ENCODE measurements around the gene BICC1.

The BICC1 gene

DNA sequence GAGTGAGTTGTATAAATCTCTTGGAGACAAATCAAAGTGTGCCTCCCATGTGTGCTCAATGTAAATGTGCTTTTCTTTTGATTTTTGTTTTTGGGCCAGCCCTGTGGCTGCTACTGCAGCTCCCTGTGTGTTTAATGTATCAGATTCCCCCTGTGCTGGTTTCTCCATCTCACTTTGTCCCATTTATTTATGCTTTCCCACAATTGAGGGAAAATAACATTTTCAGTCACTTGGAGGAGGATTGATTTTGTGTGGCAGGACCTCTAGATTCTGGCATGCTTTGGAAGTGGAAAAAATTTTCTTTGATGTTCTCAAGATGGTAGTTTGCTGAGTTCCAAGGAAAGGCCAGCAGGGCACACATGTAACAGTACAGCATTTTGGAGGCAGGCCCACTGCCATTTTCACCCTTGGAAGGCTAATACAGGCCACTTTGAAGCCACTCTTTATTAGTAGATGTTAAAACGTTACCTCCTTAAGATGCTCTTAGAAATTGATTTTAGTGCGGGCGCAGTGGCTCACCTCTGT lies 323.6 kb downstream of the BICC1 start:
- Histone ChIP-seq H2AFZ (ENCODE audit: low read length, unreplicated experiment) (no peak overlapping the region), H3K4me1 (ENCODE audit: control insufficient read depth, insufficient read depth, low read length, unreplicated experiment) (no peaks in the 10 kb centered on the region), H3K36me3 (ENCODE audit: insufficient read depth, low read length) (no peaks in the 10 kb centered on the region), H3K27ac (ENCODE audit: low read depth, low read length) (no peak overlapping the region), H3K27me3 (ENCODE audit: insufficient read depth, low read length) (no peaks in the 10 kb centered on the region), H3K4me3 (ENCODE audit: low read depth, low read length) (no peak overlapping the region), H3K79me2 (ENCODE audit: control insufficient read depth, insufficient read depth, low read length, unreplicated experiment) (no peaks in the 10 kb centered on the region)

DNA sequence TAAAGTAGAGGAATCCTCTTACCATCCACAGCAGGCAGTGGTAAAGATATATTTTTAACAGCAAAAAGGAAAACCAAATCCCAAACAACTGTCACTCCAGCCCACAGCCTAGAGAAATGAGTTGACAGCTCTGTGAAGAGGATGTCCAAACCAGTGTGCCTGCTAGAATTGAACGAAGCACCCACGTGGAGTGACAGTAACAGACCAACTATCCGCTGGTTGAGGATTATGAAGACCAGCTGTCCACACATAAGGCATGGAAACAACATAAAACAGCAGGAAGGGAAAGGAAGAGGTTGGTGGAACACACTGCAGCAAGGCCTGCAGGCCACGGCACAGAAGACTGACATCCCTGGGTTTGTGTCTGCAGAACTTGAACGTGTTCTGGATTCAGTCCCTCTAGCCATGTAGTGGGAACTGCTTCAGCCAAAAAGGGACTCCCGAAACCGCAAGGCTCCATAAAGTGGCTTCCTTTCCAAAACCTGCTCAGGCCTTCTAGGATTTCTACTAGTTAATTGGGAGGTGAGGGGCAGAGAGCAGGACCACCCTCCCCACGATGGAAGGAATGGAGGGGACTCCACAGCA lies 324.4 kb downstream of the BICC1 start:
- no peaks in the 10 kb centered on the region for H3K4me1 ChIP-seq (ENCODE audit: control insufficient read depth, insufficient read depth, low read length, unreplicated experiment)
- H3K79me2 ChIP-seq (ENCODE audit: control insufficient read depth, insufficient read depth, low read length, unreplicated experiment): no peaks in the 10 kb centered on the region
- no peak overlapping the region for H2AFZ ChIP-seq (ENCODE audit: low read length, unreplicated experiment)
- H3K4me3 ChIP-seq (ENCODE audit: low read depth, low read length): no peak overlapping the region
- no peaks in the 10 kb centered on the region for H3K27me3 ChIP-seq (ENCODE audit: insufficient read depth, low read length)
- H3K27ac ChIP-seq (ENCODE audit: low read depth, low read length): no peak overlapping the region
- H3K36me3 ChIP-seq (ENCODE audit: insufficient read depth, low read length): no peaks in the 10 kb centered on the region

DNA sequence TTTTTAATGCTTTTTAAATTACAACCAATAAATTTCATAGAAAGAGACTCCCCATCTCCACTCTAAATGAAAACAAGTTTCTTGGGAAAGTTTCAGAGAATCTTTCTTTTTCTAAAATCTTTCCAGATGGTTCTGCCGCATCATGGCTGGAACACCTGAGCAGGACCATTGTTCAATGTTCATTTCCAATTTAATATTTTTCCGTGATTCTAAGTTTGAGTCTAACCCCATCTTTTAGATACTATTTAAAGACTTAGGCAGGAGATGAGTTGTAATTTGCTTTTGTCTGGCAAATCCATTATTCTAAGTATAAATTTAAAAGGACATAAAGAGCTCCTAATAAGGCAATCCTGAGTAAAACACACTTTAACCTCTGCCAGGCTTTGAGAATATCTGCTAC lies 325.2 kb downstream of the BICC1 start:
- Histone ChIP-seq H3K27ac (ENCODE audit: low read depth, low read length) (no peak overlapping the region), H3K79me2 (ENCODE audit: control insufficient read depth, insufficient read depth, low read length, unreplicated experiment) (no peaks in the 10 kb centered on the region), H3K4me1 (ENCODE audit: control insufficient read depth, insufficient read depth, low read length, unreplicated experiment) (no peaks in the 10 kb centered on the region), H3K4me3 (ENCODE audit: low read depth, low read length) (no peak overlapping the region), H3K36me3 (ENCODE audit: insufficient read depth, low read length) (no peaks in the 10 kb centered on the region), H2AFZ (ENCODE audit: low read length, unreplicated experiment) (no peak overlapping the region), H3K27me3 (ENCODE audit: insufficient read depth, low read length) (no peaks in the 10 kb centered on the region)

DNA sequence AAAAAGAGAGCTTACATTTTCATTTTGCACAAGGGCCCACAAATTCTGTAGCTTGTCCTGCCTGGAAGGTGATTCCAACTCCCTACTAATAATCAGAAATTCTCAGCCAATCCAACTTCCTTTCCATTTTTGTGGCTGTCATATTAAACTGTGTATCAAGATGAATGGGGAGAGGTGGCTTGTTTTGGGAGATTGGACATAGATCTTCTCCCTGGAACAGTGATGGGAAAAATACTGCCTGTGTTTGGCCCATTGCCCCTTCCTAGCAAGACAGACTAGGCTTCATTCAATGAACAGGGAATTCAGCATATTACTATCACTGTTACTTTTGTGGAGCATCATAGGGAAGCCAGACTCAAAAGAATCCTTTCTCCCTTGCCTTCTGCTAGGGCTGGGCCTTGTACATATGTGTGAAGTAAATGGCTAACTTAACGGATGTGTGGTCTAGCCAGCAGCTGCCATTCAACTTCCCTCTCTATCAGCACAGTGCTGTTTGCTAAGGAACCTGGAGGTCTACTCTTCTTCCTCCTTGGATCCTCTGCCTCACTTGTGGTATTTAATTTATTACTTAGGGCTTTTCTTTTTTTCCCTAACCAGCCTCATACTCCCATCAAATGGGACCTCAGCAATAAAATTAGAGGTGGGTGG lies 326.0 kb downstream of the BICC1 start:
- Histone ChIP-seq H3K36me3 (ENCODE audit: insufficient read depth, low read length) (no peaks in the 10 kb centered on the region), H3K27me3 (ENCODE audit: insufficient read depth, low read length) (no peaks in the 10 kb centered on the region), H2AFZ (ENCODE audit: low read length, unreplicated experiment) (no peak overlapping the region), H3K4me3 (ENCODE audit: low read depth, low read length) (no peak overlapping the region), H3K79me2 (ENCODE audit: control insufficient read depth, insufficient read depth, low read length, unreplicated experiment) (no peaks in the 10 kb centered on the region), H3K27ac (ENCODE audit: low read depth, low read length) (no peak overlapping the region), H3K4me1 (ENCODE audit: control insufficient read depth, insufficient read depth, low read length, unreplicated experiment) (no peaks in the 10 kb centered on the region)

DNA sequence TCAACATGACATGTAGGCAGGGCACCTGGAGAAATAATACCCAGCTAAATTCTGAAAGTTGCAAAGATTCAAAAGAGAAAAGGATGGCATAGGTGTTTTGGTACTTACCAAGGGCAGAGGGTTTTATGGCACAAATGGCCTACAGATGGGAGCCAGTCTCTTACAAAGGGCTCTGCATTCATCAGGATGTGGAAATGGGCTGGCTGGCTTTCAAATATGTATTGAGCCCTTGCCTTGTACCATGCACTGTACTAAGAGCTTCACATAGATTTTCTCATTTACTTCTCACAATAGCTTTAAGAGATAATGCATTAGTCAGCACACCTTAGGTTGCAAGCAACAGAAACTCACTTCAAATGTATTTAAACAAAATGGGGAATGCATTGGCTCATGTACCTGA lies 327.1 kb downstream of the BICC1 start:
- H3K79me2 ChIP-seq (ENCODE audit: control insufficient read depth, insufficient read depth, low read length, unreplicated experiment): no peaks in the 10 kb centered on the region
- no peak overlapping the region for H2AFZ ChIP-seq (ENCODE audit: low read length, unreplicated experiment)
- H3K27ac ChIP-seq (ENCODE audit: low read depth, low read length): no peak overlapping the region
- H3K36me3 ChIP-seq (ENCODE audit: insufficient read depth, low read length): no peaks in the 10 kb centered on the region
- H3K4me3 ChIP-seq (ENCODE audit: low read depth, low read length): no peak overlapping the region
- no peaks in the 10 kb centered on the region for H3K27me3 ChIP-seq (ENCODE audit: insufficient read depth, low read length)
- H3K4me1 ChIP-seq (ENCODE audit: control insufficient read depth, insufficient read depth, low read length, unreplicated experiment): no peaks in the 10 kb centered on the region

DNA sequence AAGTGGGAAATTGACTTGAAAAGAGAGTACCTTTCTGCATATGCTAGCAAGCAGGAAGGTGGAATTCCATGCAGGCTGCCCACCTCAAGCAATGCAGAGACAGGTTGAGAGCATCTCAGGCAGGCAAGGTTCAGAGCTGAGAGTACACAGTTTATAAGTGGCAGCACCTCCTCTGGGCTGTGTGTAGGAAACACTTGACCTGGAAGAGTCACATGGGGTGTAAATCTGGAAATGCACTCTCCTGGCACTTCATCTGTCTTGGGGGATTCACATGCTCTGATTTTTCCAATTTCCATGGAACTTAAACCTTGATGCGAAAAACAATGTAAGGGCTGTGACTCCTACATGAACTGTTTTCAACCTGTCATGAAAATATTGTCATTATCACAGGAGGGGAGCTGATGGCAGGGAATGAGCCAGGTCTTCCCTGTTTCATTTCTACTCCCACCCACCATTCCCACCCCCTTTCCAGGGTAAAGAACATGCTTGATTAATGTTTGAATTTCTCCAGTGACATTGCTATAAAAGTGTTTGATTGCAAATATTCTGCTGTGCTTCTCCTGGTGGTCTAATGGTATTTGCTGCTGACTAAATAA lies 328.3 kb downstream of the BICC1 start:
- Histone ChIP-seq H3K27ac (ENCODE audit: low read depth, low read length) (no peak overlapping the region), H2AFZ (ENCODE audit: low read length, unreplicated experiment) (no peak overlapping the region), H3K36me3 (ENCODE audit: insufficient read depth, low read length) (no peaks in the 10 kb centered on the region), H3K4me3 (ENCODE audit: low read depth, low read length) (no peak overlapping the region), H3K27me3 (ENCODE audit: insufficient read depth, low read length) (no peaks in the 10 kb centered on the region), H3K79me2 (ENCODE audit: control insufficient read depth, insufficient read depth, low read length, unreplicated experiment) (no peaks in the 10 kb centered on the region), H3K4me1 (ENCODE audit: control insufficient read depth, insufficient read depth, low read length, unreplicated experiment) (no peaks in the 10 kb centered on the region)

DNA sequence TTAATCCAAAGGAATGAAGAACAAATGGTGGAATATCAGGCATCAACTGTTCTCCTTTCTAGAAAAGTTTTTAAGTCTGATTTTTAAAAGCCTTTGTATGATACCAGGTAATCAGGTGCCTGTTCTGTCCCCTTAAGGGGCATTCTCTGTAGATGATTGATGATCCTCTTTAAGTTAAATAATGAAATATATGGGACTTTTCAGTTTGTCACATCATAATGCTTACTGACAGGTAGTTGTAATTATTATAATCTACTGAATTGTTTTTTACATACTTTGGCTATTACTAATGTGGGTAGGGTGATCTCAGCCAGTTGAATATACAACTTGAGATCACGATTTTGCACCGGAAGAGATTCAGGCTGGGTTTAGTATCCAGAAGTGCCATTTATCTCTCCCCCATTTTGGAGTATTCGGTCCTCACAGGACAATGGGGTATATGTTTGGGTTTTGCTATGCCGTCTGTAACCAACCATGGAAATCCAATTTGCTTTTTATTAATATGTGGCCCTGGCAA lies 330.2 kb downstream of the BICC1 start:
- H3K4me3 ChIP-seq (ENCODE audit: low read depth, low read length): no peak overlapping the region
- H3K36me3 ChIP-seq (ENCODE audit: insufficient read depth, low read length): no peaks in the 10 kb centered on the region
- no peaks in the 10 kb centered on the region for H3K27me3 ChIP-seq (ENCODE audit: insufficient read depth, low read length)
- H3K4me1 ChIP-seq (ENCODE audit: control insufficient read depth, insufficient read depth, low read length, unreplicated experiment): no peaks in the 10 kb centered on the region
- H3K79me2 ChIP-seq (ENCODE audit: control insufficient read depth, insufficient read depth, low read length, unreplicated experiment): no peaks in the 10 kb centered on the region
- H2AFZ ChIP-seq (ENCODE audit: low read length, unreplicated experiment): no peak overlapping the region
- H3K27ac ChIP-seq (ENCODE audit: low read depth, low read length): no peak overlapping the region

DNA sequence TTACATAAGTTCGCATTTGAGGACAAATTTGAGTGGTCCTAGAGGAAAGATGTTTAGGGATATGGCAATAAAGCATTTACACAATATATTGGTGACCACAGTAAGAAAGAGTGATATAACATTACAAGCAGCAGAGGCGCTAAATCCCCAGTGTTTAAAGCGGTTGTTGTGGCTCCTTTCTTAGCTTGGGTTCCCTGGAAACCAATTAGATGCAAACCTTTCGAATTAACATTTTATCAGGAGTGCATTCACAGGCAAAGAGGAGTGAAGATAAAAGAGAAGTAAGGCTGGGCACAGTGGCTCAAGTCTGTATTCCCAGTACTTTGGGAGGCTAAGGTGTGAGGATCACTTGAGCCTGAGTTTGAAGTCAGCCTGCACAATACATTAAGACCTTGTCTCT lies 331.1 kb downstream of the BICC1 start:
- H3K79me2 ChIP-seq (ENCODE audit: control insufficient read depth, insufficient read depth, low read length, unreplicated experiment): no peaks in the 10 kb centered on the region
- H3K27me3 ChIP-seq (ENCODE audit: insufficient read depth, low read length): no peaks in the 10 kb centered on the region
- H3K27ac ChIP-seq (ENCODE audit: low read depth, low read length): no peak overlapping the region
- no peak overlapping the region for H2AFZ ChIP-seq (ENCODE audit: low read length, unreplicated experiment)
- H3K36me3 ChIP-seq (ENCODE audit: insufficient read depth, low read length): no peaks in the 10 kb centered on the region
- H3K4me1 ChIP-seq (ENCODE audit: control insufficient read depth, insufficient read depth, low read length, unreplicated experiment): no peaks in the 10 kb centered on the region
- H3K4me3 ChIP-seq (ENCODE audit: low read depth, low read length): no peak overlapping the region

DNA sequence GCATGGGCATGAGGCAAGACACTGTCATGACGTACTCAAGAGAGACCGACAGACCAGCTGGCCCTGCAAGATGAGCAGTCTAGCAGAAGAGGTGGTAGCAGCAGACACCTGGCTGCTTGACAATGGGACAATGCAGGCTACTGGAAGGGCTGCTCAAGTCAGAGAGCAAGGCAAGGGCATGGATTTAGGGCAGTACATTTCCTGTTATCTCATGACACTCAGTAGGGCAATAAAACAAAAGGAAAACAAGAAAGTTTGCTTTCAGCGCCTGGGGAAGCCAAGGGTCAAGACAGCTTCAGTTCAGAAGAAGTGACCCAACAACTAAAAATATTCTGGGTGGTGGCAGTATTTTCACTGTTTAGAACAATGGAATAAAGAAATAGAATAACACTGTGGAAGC lies 332.0 kb downstream of the BICC1 start:
- no peak overlapping the region for H2AFZ ChIP-seq (ENCODE audit: low read length, unreplicated experiment)
- no peak overlapping the region for H3K4me3 ChIP-seq (ENCODE audit: low read depth, low read length)
- H3K36me3 ChIP-seq (ENCODE audit: insufficient read depth, low read length): no peaks in the 10 kb centered on the region
- H3K27me3 ChIP-seq (ENCODE audit: insufficient read depth, low read length): no peaks in the 10 kb centered on the region
- H3K4me1 ChIP-seq (ENCODE audit: control insufficient read depth, insufficient read depth, low read length, unreplicated experiment): no peaks in the 10 kb centered on the region
- no peaks in the 10 kb centered on the region for H3K79me2 ChIP-seq (ENCODE audit: control insufficient read depth, insufficient read depth, low read length, unreplicated experiment)
- H3K27ac ChIP-seq (ENCODE audit: low read depth, low read length): no peak overlapping the region

DNA sequence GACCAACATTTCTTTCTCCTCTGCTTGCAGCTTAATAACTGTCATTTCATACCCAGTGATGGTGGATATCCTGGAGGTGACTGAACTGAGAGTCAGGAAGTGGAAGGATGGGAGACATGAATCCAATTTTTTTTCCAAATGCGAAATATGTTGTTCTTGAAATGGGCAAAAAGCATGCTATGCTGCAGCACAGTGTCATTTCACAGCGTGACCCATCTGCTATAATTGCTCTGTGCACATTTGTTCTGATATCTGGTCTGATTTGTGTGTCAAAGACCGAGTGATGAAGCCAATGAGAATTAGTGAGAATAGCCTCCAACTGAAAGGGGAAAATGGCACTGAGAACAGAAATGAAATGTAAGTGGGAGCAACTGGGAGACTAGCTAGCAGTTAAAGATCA lies 334.2 kb downstream of the BICC1 start:
- no peaks in the 10 kb centered on the region for H3K36me3 ChIP-seq (ENCODE audit: insufficient read depth, low read length)
- no peak overlapping the region for H3K27ac ChIP-seq (ENCODE audit: low read depth, low read length)
- no peak overlapping the region for H3K4me3 ChIP-seq (ENCODE audit: low read depth, low read length)
- H3K79me2 ChIP-seq (ENCODE audit: control insufficient read depth, insufficient read depth, low read length, unreplicated experiment): no peaks in the 10 kb centered on the region
- H3K27me3 ChIP-seq (ENCODE audit: insufficient read depth, low read length): no peaks in the 10 kb centered on the region
- H2AFZ ChIP-seq (ENCODE audit: low read length, unreplicated experiment): no peak overlapping the region
- peaks cover 6% of the 10 kb centered on the region for H3K4me1 ChIP-seq (ENCODE audit: control insufficient read depth, insufficient read depth, low read length, unreplicated experiment)

DNA sequence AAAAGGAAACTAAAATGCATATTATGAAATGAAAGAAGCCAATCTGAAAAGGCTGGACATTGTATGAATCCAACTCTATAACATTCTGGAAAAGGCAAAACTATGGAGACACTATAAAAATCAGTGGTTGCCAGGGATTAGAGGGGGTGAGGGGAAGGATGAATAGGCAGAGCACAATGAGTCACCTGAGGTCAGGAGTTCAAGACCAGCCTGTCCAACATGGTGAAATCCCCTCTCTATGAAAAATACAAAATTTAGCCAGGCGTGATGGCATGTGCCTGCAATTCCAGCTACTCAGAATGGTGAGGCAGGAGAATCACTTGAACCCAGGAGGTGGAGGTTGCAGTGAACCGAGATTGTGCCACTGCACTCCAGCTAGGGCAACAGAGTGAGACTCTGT lies 338.9 kb downstream of the BICC1 start:
- H3K27me3 ChIP-seq (ENCODE audit: insufficient read depth, low read length): no peaks in the 10 kb centered on the region
- H2AFZ ChIP-seq (ENCODE audit: low read length, unreplicated experiment): no peak overlapping the region
- H3K79me2 ChIP-seq (ENCODE audit: control insufficient read depth, insufficient read depth, low read length, unreplicated experiment): no peaks in the 10 kb centered on the region
- H3K27ac ChIP-seq (ENCODE audit: low read depth, low read length): no peak overlapping the region
- no peak overlapping the region for H3K4me3 ChIP-seq (ENCODE audit: low read depth, low read length)
- H3K36me3 ChIP-seq (ENCODE audit: insufficient read depth, low read length): no peaks in the 10 kb centered on the region
- peaks cover 29% of the 10 kb centered on the region for H3K4me1 ChIP-seq (ENCODE audit: control insufficient read depth, insufficient read depth, low read length, unreplicated experiment)
